Right atrium auricular region (tissue), 2 donors: ENCODE measurements around the gene GFPT2. TPM values are rescaled to one million over a fixed set of nuclear protein-coding genes. Genes with fewer than 3 reads are reported as not detected.

Source experiments
- DNase-seq: peaks from one replicate; pipeline ENCODE4 v3.0.0-alpha.2; 2019; ENCODE audit warnings: low spot score
- H3K27ac ChIP-seq, 2 donors: fragments of 200-600 bp; sonication (generic); 1 replicate in 1 of 2; 2 replicates in 1 of 2; pipeline ENCODE4 v1.5.1; 2016 to 2019
- H3K27me3 ChIP-seq, 2 donors: fragments of 200-600 bp; sonication (generic); one replicate each; pipeline versions ENCODE4 v1.5.1 to v1.6.0; 2017 to 2019
- H3K36me3 ChIP-seq: fragments of 200-600 bp; sonication (generic); one replicate; pipeline ENCODE4 v1.5.1; 2016
- H3K4me1 ChIP-seq, 2 donors: fragments of 200-600 bp; sonication (generic); one replicate each; pipeline versions ENCODE4 v1.5.1 to v1.6.0; 2017 to 2019
- H3K4me3 ChIP-seq, 2 donors: fragments of 200-600 bp; sonication (generic); 1 replicate in 1 of 2; 2 replicates in 1 of 2; pipeline ENCODE4 v1.5.1; 2017 to 2019; ENCODE audit warnings: mild to moderate bottlenecking in 1 of 2, moderate library complexity in 1 of 2
- H3K9me3 ChIP-seq, 2 donors: fragments of 200-600 bp; sonication (generic); one replicate each; pipeline ENCODE4 v1.5.1; 2019
- total RNA-seq, 2 donors: library from RNA; depleted of rRNA; stranded (reverse); fragments of >200 nt; gene quantifications; one replicate each; pipeline ENCODE4 v1.1.0, GENCODE V29; 2016
- TF ChIP-seq, protein P1 (sequence below), 2 donors: fragments of 200-600 bp; sonication (generic); IDR thresholded peaks; one replicate each; pipeline ENCODE4 v1.5.1; 2019; ENCODE audit warnings: antibody characterized with exemption in 2 of 2

The GFPT2 gene
- total RNA-seq, 2 donors from 2014 or later, result 25.4 to 27.2 TPM

GRCh38 chr5:180364306-180364856, 11.2 kb upstream of the GFPT2 start:
- TF ChIP-seq, protein P1, sequence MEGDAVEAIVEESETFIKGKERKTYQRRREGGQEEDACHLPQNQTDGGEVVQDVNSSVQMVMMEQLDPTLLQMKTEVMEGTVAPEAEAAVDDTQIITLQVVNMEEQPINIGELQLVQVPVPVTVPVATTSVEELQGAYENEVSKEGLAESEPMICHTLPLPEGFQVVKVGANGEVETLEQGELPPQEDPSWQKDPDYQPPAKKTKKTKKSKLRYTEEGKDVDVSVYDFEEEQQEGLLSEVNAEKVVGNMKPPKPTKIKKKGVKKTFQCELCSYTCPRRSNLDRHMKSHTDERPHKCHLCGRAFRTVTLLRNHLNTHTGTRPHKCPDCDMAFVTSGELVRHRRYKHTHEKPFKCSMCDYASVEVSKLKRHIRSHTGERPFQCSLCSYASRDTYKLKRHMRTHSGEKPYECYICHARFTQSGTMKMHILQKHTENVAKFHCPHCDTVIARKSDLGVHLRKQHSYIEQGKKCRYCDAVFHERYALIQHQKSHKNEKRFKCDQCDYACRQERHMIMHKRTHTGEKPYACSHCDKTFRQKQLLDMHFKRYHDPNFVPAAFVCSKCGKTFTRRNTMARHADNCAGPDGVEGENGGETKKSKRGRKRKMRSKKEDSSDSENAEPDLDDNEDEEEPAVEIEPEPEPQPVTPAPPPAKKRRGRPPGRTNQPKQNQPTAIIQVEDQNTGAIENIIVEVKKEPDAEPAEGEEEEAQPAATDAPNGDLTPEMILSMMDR (IDR thresholded peaks at IDR 0.05), result no peak
- no peak for DNase-seq
- no peak overlapping the region for H3K4me3 ChIP-seq
- H3K27me3 ChIP-seq, result no peaks in the 10 kb centered on the region
- H3K36me3 ChIP-seq, result no peaks in the 10 kb centered on the region
- no peaks in the 10 kb centered on the region for H3K9me3 ChIP-seq
- no peaks in the 10 kb centered on the region for H3K4me1 ChIP-seq
- H3K27ac ChIP-seq, result no peak overlapping the region

DNA sequence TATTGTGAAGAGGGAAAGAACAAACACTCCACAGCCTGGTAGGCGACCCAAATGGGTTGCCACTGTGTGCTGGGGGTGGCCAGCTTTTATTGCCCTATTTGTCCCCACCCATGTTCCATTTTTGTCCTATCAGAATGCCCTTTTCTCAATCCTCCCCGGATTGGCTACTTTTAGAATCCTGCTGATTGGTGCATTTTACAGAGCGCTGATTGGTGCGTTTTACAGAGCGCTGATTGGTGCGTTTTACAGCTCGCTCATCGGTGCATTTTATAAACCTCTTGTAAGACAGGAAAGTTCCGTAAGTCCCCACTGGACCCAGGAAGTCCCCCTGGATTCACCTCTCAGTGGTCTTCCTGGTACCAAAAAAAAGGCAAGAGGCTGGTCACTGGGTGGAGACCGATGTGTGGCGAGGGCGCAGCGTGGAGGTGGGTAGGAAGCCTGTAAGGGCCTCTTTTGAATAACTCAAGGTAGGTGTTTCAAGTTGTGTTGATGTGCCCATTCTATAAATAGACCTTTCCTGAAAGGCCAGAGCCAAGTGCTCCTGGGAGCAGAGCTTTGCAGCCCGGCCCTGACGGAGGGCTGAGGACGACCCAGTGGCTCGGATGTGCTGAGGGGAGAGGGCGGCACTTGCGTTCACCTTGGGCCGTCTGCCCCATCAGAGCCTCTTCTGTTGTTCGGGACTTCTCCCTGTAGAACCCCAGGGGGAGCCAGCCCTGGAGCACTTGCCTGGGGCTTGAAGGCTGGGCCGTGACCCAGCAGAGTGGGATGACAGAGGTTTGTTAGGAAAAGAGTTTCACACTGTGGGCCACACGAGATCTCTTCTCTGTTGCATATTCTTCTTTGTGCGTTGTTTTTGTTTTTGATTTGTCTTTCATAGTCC, 7.2 kb upstream of the GFPT2 start:
- Histone ChIP-seq H3K4me1 (no peaks in the 10 kb centered on the region), H3K27ac (no peak overlapping the region), H3K36me3 (no peaks in the 10 kb centered on the region), H3K4me3 (no peak overlapping the region), H3K9me3 (no peaks in the 10 kb centered on the region), H3K27me3 (no peaks in the 10 kb centered on the region)
- DNase-seq, result no peak
- TF ChIP-seq, protein P1 (IDR thresholded peaks at IDR 0.05), result no peak

DNA sequence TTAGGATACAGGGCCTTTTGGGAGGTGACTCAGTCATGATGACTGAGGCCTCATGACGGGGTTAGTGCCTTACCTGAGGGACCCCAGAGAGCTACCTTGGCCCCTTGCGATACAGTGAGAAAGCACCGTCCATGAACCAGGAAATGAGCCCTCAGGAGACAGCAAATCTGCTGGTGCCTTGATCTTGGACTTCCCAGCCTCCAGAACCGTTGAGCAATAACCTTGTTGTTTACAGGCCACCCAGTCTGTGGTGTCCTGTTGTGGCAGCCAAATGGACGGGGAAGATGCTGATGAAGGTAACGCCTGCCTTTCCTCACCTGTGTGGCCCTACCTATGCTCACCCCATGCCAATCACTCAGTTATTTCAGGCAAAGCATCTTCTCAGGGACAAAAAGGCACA, 5.6 kb upstream of the GFPT2 start:
- Histone ChIP-seq H3K9me3 (no peaks in the 10 kb centered on the region), H3K27ac (no peak overlapping the region), H3K4me1 (peaks cover 0 to 7% of the 10 kb centered on the region in 2 donors), H3K4me3 (no peak overlapping the region), H3K27me3 (no peaks in the 10 kb centered on the region), H3K36me3 (no peaks in the 10 kb centered on the region)
- TF ChIP-seq, protein P1 (IDR thresholded peaks at IDR 0.05), result no peak
- DNase-seq, result no peak

GRCh38 chr5:180358179-180358578, 5.0 kb upstream of the GFPT2 start:
- H3K36me3 ChIP-seq, result no peaks in the 10 kb centered on the region
- peaks cover 0 to 12% of the 10 kb centered on the region in 2 donors for H3K4me1 ChIP-seq
- TF ChIP-seq, protein P1 (IDR thresholded peaks at IDR 0.05), result no peak
- no peak for DNase-seq
- H3K27ac ChIP-seq, result no peak overlapping the region
- no peaks in the 10 kb centered on the region for H3K9me3 ChIP-seq
- no peaks in the 10 kb centered on the region for H3K27me3 ChIP-seq
- no peak overlapping the region for H3K4me3 ChIP-seq

DNA sequence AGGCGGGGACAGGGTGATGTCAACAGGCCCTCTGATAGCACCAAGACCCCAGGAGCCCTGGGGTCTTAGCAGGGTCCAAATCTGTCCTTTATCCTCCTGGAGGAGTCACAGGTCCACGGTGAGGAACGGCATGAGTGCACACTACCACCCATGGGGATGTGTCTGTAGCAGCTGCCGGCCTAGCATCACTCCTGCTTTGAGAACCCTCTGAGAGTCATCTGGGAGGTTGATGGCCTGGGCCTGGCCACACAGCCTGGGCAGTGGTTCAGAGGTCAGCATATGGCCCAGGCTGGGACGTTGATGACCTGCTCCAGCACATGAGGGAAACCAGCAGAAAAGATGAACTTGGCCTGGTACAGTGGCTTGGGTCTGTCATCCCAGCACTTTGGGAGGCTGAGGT, 1.8 kb upstream of the GFPT2 start:
- TF ChIP-seq, protein P1 (IDR thresholded peaks at IDR 0.05), result no peak
- no peaks in the 10 kb centered on the region for H3K36me3 ChIP-seq
- DNase-seq, result no peak
- no peaks in the 10 kb centered on the region for H3K9me3 ChIP-seq
- no peak overlapping the region for H3K27ac ChIP-seq
- peaks cover 0 to 33% of the 10 kb centered on the region in 2 donors for H3K4me1 ChIP-seq
- no peaks in the 10 kb centered on the region for H3K27me3 ChIP-seq
- H3K4me3 ChIP-seq, result no peak overlapping the region
